C4-2B (cell line): Measurements from ENCODE around the gene KCNIP1.
"Not testable (repeated sequence)": the region's sequence is repeated elsewhere in the genome, so short reads cannot be mapped to it uniquely, and the experiment has no call there.

ENCODE experiments used
- H3K27ac ChIP-seq: fragments of 450-650 bp; 2 replicates; pipeline ENCODE4 v1.5.1; 2017
- CTCF ChIP-seq: fragments of 450-650 bp; conservative IDR thresholded peaks from 2 replicates; pipeline ENCODE4 v1.5.1; 2017; ENCODE audit warnings: mild to moderate bottlenecking
- ZFX ChIP-seq: fragments of 450-650 bp; IDR thresholded peaks from 2 replicates; pipeline ENCODE4 v1.6.1; 2017

Gene KCNIP1

GRCh38 chr5:170538696-170539586 is 35.1 kb downstream of the KCNIP1 start:
- TF ChIP-seq CTCF (no peak), ZFX (no peak)
- H3K27ac ChIP-seq: no peak overlapping the region

GRCh38 chr5:170540271-170540670 is 36.5 kb downstream of the KCNIP1 start:
- TF ChIP-seq CTCF: no peak
- no peak for TF ChIP-seq ZFX
- no peak overlapping the region for H3K27ac ChIP-seq

GRCh38 chr5:170541146-170541769 is 37.4 kb downstream of the KCNIP1 start:
- no peak for TF ChIP-seq ZFX
- TF ChIP-seq CTCF: no peak
- no peak overlapping the region for H3K27ac ChIP-seq

GRCh38 chr5:170542691-170543293 is 39.0 kb downstream of the KCNIP1 start:
- TF ChIP-seq CTCF: no peak
- TF ChIP-seq ZFX: no peak
- no peak overlapping the region for H3K27ac ChIP-seq

- TF ChIP-seq ZFX (no peak), CTCF (no peak)
- no peak overlapping the region for H3K27ac ChIP-seq
These were observed 41.5 kb downstream of the KCNIP1 start for GRCh38 chr5:170545313-170545712.

- no peak overlapping the region for H3K27ac ChIP-seq
- TF ChIP-seq ZFX (no peak), CTCF (no peak)
These were observed 42.0 kb downstream of the KCNIP1 start for GRCh38 chr5:170545811-170546210.

GRCh38 chr5:170546282-170546681 is 42.5 kb downstream of the KCNIP1 start:
- TF ChIP-seq CTCF (no peak), ZFX (no peak)
- no peak overlapping the region for H3K27ac ChIP-seq

GRCh38 chr5:170550382-170550781 is 46.6 kb downstream of the KCNIP1 start:
- H3K27ac ChIP-seq: not testable (repeated sequence)
